Activated CD4-positive, alpha-beta T cell treated with anti-CD3 and anti-CD28 coated beads, Interleukin-2, amount 10 ng/mL, durations not matched to agents 24 days and 14 days (primary cell): ENCODE data around the gene PSMB5. TPM values are rescaled to one million over a fixed set of nuclear protein-coding genes. Genes with fewer than 3 reads are reported as not detected.

Experiments
- DNase-seq: peaks from one replicate; pipeline ENCODE4 v3.0.0; 2022
- H3K27ac Mint-ChIP-seq: one replicate; pipeline ENCODE4 v1.8.0; 2022; ENCODE audit warnings: mild to moderate bottlenecking, mixed read lengths
- H3K27me3 Mint-ChIP-seq: one replicate; pipeline ENCODE4 v1.8.0; 2022; ENCODE audit warnings: mixed read lengths
- H3K36me3 Mint-ChIP-seq: one replicate; pipeline ENCODE4 v1.8.0; 2022; ENCODE audit warnings: low read depth, mild to moderate bottlenecking, mixed read lengths
- H3K4me1 Mint-ChIP-seq: one replicate; pipeline ENCODE4 v1.8.0; 2021; ENCODE audit warnings: mixed read lengths
- H3K4me3 Mint-ChIP-seq: one replicate; pipeline ENCODE4 v1.8.0; 2022; ENCODE audit warnings: mild to moderate bottlenecking, moderate library complexity, mixed read lengths
- H3K9me3 Mint-ChIP-seq: one replicate; pipeline ENCODE4 v1.8.0; 2021; ENCODE audit warnings: mixed read lengths
- intact Hi-C: fragments of 100-400 bp; cut with micrococcal nuclease; formaldehyde crosslinking; loops from one replicate; pipeline ENCODE4 v1.15.1; 2023
- total RNA-seq: library from RNA; stranded (reverse); gene quantifications from 2 replicates; pipeline ENCODE4 v1.2.3, GENCODE V29; 2022

Gene PSMB5
- total RNA-seq, 1 donor from 2014 or later = 150 TPM

DNA sequence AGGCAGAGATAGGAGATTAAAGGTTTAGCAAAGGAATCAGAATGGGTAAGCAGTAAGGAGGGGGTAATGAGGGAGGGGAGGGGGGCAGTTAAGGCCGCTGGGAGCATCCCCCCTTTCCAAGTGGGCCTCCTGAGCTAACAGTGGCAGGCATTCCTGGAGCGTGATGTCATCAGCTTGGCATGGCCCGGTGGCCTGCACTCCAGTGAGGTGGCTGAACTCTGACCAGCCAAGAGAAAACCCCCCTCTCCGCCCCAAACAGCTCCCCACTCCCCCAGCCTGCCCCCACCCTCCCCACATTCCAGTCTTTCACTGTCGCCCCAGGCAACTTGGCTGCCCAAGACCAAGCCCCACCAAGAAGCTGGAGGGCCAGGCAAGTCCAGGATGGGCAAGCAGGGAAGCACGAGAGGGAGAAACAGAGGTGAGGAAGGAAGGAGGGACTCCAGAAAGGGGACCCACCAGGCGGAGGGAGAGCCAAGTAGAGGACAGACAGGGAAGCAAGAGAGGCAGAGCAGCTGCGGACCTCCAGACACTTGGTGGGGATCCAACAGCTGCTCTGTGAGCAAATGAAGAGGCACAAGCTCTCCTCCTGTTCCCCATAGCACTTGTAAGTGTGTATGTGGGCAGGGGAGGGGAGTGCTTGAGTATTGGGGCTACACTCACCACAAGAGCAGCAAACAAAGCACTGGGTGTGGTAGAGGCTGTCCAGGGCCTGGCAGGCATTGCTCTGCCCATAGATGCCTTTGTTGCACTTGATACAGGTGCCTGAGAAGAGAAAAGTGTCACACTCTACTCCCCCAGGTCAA, 56.8 kb downstream of the PSMB5 start:
- H3K4me3 Mint-ChIP-seq = no peak overlapping the region
- intact Hi-C loops = no loop called here
- no peak overlapping the region for H3K27ac Mint-ChIP-seq
- H3K9me3 Mint-ChIP-seq = no peaks in the 10 kb centered on the region
- peaks cover 20% of the 10 kb centered on the region for H3K27me3 Mint-ChIP-seq
- no peak for DNase-seq
- H3K36me3 Mint-ChIP-seq = no peaks in the 10 kb centered on the region
- H3K4me1 Mint-ChIP-seq = peaks cover 7% of the 10 kb centered on the region

DNA sequence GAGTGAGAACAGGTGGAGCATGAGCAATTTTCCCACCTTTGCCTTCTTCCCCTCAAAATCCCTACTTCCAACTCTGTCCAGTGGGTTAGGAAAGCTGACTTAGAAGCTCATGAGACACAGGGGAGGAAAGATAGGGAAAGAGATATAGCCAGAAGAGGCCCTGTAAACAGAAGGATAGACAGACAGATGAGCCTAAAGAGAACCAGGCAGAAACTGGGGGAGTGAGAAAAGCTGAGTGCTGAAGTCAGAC, 57.3 kb downstream of the PSMB5 start:
- H3K36me3 Mint-ChIP-seq = no peaks in the 10 kb centered on the region
- peaks cover 7% of the 10 kb centered on the region for H3K4me1 Mint-ChIP-seq
- no peak overlapping the region for H3K4me3 Mint-ChIP-seq
- no peak overlapping the region for H3K27ac Mint-ChIP-seq
- no peak for DNase-seq
- intact Hi-C loops = no loop called here
- peaks cover 20% of the 10 kb centered on the region for H3K27me3 Mint-ChIP-seq
- H3K9me3 Mint-ChIP-seq = no peaks in the 10 kb centered on the region

DNA sequence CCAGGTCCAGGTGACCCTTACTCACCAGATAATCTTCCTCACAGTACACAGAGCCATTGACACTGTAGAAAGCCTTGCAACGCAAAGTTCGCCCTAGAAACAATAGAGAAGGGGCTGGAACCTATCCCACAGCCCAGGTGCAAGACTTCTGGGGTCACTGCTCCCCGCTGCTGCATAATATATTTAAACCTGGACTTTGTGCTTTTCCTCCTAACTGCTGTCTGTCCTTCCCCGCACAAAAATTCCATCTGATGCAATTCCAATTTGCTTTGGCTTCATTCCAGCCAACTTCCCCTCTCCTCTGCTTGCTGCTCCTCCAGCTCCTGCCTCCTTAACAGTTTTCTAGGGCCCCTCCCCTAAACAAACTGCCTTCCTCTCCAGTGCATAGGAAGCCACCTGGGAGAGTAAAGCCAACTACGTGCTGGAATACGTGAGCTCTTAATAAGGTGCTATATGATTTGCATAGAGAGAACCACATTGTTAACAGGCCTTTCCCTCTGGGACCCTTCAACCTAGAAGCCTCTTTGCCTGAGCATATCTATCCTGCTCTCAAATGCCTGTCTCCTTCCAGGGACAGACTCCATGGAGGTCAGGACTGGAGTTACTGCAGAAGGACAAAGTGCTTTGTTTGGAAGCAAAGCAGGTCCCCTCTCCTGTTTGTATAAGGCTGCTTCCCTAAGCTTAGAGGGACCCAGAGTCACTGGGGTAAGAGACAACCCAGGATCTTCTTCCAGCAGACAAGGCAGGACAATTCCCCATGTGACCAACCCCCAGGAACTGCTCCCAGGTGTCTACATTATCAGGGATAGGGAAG, 57.9 kb downstream of the PSMB5 start:
- no peak overlapping the region for H3K4me3 Mint-ChIP-seq
- intact Hi-C loops = no loop called here
- no peak overlapping the region for H3K27ac Mint-ChIP-seq
- peaks cover 22% of the 10 kb centered on the region for H3K27me3 Mint-ChIP-seq
- H3K36me3 Mint-ChIP-seq = no peaks in the 10 kb centered on the region
- H3K4me1 Mint-ChIP-seq = peaks cover 7% of the 10 kb centered on the region
- DNase-seq = no peak
- H3K9me3 Mint-ChIP-seq = no peaks in the 10 kb centered on the region

Other genes with a start within 250 kb of the PSMB5 start
- 0.40 TPM in 1 of 2 replicates, not detected in the other for gene SLC7A7, start 219.5 kb downstream of the PSMB5 start, total RNA-seq
- gene MRPL52, start 205.0 kb downstream of the PSMB5 start, total RNA-seq = 189 and 194 TPM in 2 replicates
- 2.1 and 3.2 TPM in 2 replicates for gene MMP14, start 198.3 kb downstream of the PSMB5 start, total RNA-seq
- 34.2 and 35.2 TPM in 2 replicates for gene LRP10, start 163.2 kb downstream of the PSMB5 start, total RNA-seq
- gene REM2, start 151.7 kb downstream of the PSMB5 start, total RNA-seq = 0.28 and 0.33 TPM in 2 replicates
- 82.7 and 90.2 TPM in 2 replicates for gene RBM23, start 115.8 kb downstream of the PSMB5 start, total RNA-seq
- 198 and 200 TPM in 2 replicates for gene PRMT5, start 105.5 kb downstream of the PSMB5 start, total RNA-seq
- 59.4 and 63.1 TPM in 2 replicates for gene HAUS4, start 77.8 kb downstream of the PSMB5 start, total RNA-seq
- 2.4 and 2.7 TPM in 2 replicates for gene AJUBA, start 52.3 kb downstream of the PSMB5 start, total RNA-seq
- gene C14orf93, start 24.8 kb downstream of the PSMB5 start, total RNA-seq = 6.7 and 8.2 TPM in 2 replicates
- not detected in 2 replicates for gene PSMB11, start 7.3 kb upstream of the PSMB5 start, total RNA-seq
- 1.6 and 1.7 TPM in 2 replicates for gene CDH24, start 22.6 kb upstream of the PSMB5 start, total RNA-seq
- gene ACIN1, start 60.2 kb upstream of the PSMB5 start, total RNA-seq = 221 and 224 TPM in 2 replicates
- gene C14orf119, start 60.6 kb upstream of the PSMB5 start, total RNA-seq = 50.9 and 54.3 TPM in 2 replicates
- gene CIROP, start 70.1 kb upstream of the PSMB5 start, total RNA-seq = not detected in 2 replicates
- gene CEBPE, start 84.4 kb upstream of the PSMB5 start, total RNA-seq = 0.35 TPM in 1 of 2 replicates, not detected in the other
- gene SLC7A8, start 148.8 kb upstream of the PSMB5 start, total RNA-seq = not detected in 2 replicates
- gene RNF212B, start 203.0 kb upstream of the PSMB5 start, total RNA-seq = not detected in 2 replicates